HG03565 (cell line): ENCODE measurements around the gene VASH2.
"Not testable (repeated sequence)": the region's sequence is repeated elsewhere in the genome, so short reads cannot be mapped to it uniquely, and the experiment has no call there.

ENCODE experiments used
- ATAC-seq: cut with Tn5 transposase; IDR thresholded peaks from one replicate; pipeline ENCODE4 v1.9.1; 2021; ENCODE audit warnings: mild to moderate bottlenecking, moderate library complexity; ENCODE audit not compliant: unreplicated experiment

The VASH2 gene

DNA sequence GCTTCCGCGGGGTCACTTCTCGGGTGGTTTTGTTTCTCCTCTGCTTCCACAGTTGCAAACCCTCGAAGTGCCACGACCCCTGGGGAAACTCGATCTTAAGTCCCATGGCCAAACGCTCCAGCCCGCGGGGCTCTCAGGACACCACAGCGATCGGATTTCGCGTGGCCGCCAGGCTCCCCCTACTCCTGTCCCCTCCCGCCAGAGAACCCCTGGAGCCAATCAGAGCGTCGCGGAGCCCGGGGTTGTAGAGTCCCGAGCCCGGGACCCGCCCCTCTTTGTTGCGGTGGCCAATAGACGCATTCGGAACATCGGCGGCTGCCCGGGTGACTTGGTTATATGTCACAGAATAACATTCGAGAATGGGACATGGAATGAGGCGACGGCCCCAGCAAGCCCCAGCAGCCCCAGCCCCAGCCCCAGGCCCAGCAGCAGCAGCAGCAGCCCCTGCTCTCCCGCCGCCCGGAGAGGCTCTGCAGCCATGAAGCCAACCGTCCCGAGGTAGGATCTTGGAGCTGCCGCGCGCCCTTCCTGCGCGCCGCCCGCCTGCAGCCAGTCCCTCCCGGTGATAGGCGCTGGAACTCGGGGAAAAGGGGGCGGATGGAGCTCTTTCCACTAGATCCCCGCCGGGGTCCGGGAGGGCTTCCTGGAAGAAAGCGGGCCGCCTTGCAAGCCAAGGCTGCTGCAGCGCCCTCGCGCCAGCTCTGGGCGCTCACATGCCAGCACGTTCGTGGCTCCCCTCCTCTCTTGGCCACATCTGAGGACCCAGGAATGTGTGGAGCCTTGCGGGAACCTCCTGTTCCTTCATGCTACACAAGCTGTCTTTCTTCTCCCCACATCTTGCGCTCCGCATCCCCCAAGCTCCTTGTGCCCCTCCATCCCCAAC, at the start of gene VASH2:
TSS of gene VASH2 (plus strand) at position 299 of the 883 bp plus-strand sequence. CDS start 1,002 bp downstream, outside the sequence.
- ATAC-seq, result peak; percentile 90

DNA sequence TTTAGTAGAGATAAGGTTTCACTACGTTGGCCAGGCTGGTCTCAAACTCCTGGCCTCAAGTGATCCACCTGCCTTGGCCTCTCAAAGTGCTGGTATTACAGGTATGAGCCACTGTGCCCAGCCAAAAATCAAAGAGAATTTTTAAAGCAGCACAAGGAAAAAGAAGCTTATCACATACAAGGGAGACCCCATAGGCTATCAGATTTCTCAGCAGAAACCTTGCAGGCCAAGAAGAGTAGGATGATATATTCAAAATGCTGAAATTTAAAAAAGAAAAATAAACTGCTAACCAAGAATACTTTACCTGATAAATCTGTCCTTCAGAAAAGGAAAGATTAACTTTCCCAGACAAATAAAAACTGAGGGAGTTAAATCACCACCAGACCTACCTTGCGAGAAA, 49.1 kb upstream of the VASH2 start:
- no peak for ATAC-seq

DNA sequence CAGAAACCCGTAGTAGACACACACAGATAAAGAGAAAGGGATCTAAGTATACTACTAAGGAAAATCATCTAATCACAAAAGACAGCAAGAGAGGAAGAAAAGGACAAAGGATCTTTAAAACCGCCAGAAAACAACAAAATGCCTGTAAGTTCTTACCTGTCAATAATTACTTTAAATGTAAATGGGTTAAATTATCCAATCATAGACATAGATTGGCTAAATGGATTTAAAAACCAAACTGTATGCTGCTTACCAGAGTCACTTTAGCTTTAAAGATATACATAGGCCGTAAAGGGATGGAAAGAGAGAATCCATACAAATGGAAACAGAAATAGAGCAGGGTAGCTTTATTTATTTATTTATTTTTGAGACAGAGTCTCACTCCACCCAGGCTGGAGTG, 48.3 kb upstream of the VASH2 start:
- ATAC-seq, result no peak

DNA sequence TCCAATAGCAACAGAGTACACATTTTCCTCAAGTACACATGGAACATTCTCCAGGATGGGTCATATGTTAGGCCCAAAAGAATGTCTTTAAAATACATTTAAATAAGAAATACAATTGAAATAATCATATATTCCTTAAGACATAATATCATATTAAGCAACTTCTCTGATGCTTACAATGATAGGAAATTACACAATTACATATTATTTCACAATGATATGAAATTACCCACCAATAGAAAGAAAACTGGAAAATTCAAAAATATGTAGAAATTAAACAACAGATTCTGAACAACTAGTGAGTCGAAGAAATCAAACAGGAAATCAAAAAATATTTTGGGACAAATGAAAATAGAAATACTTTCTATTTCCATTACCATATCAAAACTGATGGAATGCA, 46.7 kb upstream of the VASH2 start:
- ATAC-seq, result no peak

DNA sequence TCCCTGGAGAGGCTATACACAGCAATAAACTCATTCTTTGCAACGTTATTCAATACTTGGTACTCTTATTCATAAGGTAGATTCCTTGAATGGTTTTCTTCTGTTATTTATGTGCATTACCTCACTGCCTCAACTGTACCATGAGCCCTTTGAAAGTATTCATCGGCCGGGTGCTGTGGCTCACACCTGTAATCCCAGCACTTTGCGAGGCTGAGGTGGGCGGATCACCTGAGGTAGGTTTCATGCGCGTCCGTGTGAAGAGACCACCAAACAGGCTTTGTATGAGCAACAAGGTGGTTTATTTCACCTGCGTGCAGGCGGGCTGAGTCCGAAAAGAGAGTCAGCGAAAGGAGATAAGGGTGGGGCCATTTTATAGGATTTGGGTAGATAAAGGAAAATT, 42.3 kb upstream of the VASH2 start:
- ATAC-seq, result not testable (repeated sequence)

DNA sequence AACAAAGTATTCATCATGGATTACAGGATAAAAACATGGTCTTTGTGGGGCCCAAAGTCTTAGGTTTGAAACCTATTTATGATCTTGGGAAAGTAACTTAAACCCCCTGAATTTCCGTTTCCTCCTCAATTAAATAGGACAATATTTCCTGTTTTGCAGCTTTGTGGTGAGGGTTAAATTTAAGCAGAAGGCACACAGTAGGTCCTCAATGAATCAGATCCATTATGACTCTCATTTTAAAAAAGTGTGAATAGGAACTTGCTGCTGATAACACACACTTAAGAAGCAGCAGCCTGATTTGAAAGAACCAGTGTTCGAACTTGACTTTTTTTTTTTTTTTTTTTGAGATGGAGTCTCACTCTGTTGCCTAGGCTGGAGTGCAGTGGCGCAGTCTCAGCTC, 41.4 kb upstream of the VASH2 start:
- ATAC-seq, result no peak

DNA sequence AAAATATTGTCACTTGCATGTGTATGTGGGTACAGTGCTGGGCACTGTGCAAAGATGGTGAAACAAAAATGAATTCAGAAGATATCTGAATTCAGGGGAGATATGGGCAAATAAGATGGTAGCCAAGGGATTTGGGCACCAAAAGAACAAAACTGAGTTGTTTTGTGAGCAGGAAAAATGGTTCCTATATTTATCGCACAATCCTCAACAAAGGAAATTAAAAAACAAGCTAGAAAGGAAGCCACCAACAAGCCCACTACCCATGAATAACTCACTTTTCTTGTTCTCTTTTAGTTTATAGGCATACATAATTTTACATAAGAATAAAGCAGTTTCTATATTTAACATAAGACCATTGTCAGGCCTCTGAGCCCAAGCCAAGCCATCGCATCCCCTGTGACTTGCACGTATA, 40.7 kb upstream of the VASH2 start:
- no peak for ATAC-seq

DNA sequence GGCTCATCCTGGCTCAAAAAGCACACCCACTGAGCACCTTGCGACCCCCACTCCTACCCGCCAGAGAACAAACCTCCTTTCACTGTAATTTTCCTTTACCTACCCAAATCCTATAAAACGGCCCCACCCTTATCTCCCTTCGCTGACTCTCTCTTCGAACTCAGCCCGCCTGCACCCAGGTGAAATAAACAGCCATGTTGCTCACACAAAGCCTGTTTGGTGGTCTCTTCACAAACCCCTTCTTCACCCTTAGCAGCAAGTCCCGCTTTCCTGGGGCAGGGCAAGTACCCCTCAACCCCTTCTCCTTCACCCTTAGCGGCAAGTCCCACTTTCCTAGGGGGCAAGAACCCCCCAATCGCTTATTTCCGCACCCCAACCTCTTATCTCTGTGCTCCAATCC, 40.1 kb upstream of the VASH2 start:
- ATAC-seq, result not testable (repeated sequence)

DNA sequence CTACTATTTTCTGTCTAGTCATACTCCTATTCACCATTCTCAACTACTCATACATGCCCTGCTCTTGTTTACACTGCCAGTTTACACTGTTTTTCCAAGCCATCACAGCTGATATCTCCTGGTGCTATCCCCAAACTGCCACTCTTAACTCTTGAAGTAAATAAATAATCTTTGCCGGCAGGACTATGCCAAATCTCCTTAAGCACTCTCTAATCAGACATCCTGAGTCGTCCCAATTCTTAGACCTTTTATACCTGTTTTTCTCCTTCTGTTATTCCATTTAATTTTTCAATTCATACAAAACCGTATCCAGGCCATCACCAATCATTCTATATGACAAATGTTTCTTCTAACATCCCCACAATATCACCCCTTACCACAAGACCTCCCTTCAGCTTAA, 36.7 kb upstream of the VASH2 start:
- not testable (repeated sequence) for ATAC-seq

DNA sequence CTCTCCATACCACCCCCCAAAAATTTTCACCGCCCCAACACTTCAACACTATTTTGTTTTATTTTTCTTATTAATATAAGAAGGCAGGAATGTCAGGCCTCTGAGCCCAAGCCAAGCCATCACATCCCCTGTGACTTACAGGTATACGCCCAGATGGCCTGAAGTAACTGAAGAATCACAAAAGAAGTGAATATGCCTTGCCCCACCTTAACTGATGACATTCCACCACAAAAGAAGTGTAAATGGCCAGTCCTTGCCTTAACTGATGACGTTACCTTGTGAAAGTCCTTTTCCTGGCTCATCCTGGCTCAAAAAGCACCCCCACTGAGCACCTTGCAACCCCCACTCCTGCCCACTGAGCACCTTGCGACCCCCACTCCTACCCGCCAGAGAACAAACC, 36.2 kb upstream of the VASH2 start:
- not testable (repeated sequence) for ATAC-seq

DNA sequence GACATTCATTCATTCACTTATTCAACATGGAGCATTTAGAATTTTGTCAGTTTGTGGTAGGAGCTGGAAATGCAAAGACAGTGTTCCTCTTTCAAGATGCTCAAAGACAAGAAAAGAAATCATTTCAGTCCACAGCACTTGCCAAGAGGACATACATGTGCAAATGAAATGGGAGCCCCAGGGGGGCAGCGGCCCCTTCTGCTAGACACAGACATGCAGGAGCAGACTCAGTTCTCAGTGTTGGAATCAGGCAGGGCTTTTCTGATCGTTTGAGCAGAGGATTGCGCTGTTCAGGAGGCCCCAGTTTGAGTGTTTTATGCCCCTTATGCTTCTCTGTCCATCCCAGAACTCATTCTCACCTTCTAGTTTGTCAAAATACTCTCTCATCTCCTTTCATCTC, 35.6 kb upstream of the VASH2 start:
- ATAC-seq, result no peak

DNA sequence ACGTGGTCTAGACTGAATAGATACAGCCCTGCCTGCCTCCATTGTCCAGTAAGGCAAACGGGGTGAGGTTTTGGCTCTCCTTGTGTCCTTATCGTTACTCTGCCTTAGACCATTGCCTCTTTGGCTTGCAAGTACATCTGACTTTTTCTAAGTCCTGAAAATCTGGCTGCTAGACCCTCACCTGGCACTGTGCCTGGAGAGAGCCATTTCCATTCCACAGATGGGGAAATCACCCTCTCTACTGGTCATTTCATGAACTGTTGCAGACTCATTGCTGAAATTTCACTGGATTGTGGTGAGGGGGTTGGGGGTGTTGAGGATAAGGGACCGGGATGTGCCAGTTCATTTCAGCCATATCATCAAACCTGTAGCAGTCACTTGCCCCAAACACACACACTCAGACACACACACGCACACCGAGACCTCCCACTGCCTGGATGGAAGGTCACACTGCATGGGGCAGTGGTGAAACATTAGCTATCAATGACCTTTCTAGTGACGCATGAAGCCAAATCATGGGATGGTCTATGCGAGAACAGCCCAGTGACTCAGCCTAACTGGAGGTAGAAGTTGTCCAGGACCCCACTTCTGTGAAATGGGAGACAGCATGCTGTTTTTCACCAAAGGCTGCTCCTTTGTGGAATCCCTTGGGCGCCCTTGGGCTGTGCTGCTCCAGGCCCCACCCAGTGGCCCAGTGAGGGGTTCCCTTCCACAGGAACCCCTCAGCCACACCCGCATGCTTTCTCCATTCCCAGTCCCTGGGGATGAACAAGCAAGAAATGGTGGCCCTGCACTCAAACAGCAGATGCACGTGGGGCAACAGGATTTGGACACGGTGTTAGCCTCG, 34.9 kb upstream of the VASH2 start:
- ATAC-seq, result no peak

DNA sequence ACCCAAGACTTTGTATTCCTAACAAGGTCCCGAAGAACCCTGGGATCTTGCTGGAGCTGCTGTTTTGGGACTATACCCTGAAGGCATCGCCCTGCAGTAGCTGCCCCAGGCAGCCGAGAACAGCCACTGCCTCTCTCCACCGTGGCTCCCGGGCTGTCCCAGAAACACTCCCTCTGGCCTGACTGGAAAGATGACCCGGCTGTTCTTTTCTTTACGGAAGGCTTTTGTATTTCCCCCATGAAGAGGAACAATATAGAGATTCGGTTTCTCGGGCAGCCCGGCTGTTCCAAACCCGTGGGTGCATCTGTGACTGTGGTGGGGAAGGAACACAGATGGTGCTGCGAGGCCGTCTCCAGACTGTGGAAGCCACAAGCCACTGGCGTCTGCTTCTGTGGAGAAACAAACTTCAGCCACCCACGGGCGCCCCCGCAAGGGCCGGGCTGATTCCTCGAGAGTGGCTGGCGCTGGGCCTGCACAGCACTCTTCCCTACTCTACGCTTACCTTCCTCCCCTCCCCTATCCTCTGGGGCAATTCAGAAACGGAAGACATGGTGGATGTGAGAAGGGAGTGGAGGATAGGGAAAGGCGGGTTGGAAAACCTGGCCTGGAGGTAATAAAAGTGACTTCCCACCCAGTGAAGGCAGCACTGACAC, 33.7 kb upstream of the VASH2 start:
- no peak for ATAC-seq

DNA sequence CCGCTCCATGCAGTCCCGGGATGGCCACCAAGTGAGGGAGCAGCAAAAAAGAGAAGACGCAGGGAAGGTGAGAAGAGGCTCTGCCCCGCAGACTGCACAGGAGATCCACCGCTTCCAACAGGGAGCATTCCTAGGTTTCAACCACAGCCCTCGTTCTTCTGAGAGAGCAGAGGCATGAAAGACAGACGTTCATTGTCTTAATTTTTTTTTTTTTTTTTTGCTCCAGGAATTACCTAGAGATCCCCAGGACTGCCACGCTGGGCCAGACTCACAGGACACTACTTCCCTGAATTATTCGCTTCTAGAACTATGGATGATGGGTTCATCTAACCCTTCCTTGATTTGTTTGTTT, 33.2 kb upstream of the VASH2 start:
- ATAC-seq, result no peak

DNA sequence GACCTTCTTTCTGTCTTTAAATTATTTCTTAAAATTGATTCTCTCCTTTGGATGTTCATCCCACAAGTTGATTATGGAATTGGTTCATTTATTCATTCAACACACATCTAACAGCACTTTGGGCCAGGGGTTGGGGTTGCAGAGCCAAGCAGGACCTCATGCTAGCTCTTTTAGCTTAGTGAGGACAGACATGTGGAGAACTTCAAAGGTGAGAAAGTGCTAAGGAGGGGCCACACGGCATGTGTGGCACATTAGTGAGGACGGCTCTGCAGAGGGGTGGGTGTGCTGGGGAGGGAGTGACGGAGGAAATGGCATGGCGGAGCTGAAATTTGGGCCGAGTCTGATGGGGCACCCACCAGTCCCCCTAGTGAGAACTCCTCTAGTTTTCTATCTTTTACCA, 32.5 kb upstream of the VASH2 start:
- ATAC-seq, result no peak

DNA sequence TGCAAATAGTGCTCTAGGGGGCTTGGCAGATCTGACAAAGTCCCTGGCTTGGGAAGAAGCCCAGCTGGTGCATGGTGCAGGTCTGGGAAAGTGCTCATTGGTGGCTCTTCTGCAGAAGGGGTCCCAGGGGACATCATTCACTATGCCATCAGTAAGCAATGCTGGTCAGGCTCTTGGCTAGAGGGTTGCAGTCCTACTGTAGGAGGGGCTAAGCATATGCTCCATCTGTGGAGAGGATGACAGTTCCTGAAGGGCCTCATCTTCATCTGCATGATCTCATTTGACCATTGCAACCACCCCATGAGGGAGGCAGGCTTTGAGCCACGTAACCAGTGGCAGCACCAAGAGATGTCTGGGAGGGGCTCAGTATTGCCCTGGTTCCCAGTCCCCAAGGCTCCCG, 31.5 kb upstream of the VASH2 start:
- ATAC-seq, result no peak

DNA sequence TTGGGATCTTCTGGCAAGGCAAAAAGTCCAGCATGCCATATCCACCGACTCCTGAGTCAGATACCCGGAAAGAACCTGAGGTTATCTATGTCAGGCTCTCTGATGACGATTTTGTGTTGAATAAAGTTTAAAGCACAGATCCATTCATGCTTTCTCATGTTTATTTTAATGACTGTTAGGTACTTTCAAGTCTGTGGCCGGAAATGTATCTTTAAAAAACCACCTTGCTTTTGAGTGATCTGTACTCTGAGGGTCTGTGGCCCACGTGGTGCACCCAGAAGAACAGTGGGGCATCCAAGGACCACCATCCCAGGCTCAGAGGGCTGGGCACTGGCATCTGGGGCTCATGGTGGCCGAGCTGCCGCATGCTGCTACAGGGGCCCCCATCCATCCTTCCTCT, 30.1 kb upstream of the VASH2 start:
- no peak for ATAC-seq

DNA sequence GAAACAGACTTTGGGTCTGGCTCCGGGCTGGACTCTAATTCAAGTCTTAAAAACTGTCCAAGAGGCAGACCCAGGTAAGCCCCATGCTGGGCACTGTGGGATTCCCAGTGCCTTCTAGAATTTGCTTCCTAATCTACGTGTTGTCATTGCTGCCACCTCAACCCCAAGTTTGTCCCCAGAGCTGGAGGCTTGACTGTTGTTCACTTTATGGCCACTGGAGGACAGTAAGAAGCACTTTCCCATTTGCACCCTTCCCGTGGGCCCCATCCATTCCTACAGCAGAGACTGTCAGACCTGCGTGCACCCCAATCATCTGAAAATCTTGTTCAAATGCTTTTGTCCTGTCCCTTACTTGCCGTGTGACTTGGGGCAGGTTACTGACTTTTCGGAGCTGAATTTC, 29.4 kb upstream of the VASH2 start:
- ATAC-seq, result no peak

DNA sequence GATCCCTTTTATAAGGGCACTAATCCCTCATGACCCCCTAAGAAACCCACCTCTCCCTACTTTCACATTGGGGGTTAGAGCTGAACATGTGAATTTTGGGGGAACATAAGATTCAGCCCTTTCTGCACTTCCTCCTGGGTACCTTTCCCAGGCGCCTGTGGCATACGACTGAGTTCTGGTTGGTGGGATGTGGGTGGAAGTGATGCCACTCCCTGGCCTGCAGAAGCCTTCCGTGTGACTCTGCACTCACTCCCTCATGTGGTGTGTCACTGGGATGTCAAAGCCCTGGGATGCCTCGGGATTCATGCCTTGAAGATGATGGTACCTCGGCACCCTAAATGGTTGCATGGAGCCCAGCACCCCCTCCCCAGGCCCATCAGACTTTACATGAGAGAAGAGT, 28.3 kb upstream of the VASH2 start:
- no peak for ATAC-seq

DNA sequence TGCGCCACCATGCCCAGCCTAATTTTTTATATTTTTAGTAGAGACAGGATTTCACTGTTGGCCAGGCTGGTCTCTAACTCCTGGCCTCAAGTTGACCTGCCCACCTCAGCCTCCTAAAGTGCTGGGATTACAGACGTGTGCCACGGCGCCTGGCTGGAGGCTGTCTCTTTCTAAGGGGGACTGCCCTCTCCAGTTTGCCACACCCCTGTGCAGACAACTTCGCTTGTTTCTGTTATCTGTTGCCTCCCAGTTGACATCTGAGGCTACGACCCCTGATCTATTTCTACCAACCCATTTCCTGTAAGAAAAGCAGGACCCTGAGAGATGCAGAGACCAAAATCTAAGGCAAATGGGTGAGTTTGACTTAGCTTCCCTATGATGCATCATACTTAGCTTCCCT, 24.0 kb upstream of the VASH2 start:
- ATAC-seq, result no peak
